ENCODE data around the gene RNF114. TPM values are rescaled to one million over a fixed set of nuclear protein-coding genes. Genes with fewer than 3 reads are reported as not detected.
A peak's percentile ranks its signal among the peaks of the same experiment; 100 is the strongest.

Gene RNF114
- total RNA-seq, 1 experiment from 2014 or later = 90.0 TPM

DNA sequence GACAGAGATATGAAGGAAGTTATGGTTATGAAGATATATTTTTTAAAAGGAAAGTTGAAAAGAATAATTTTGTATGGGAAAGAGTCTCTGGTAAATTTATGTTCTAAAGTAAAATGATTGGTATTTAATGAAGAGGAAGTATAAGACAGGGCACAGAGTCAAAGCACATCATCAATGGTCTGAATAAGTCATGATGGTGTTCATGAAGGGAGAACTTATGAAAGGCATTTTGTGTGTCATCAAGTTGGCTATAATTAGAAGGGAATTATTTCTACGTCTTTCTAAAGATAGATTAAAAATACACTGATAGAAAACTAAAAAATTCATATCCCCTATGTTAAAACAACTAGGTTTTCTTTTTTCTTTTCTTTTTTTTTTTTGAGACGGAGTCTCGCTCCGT, 25.2 kb downstream of the RNF114 start:
- Histone ChIP-seq H3K4me3 (ENCODE audit: low read depth, low read length, poor library complexity, severe bottlenecking) (no peak overlapping the region), H3K9me3 (ENCODE audit: low read depth, low read length, poor library complexity, severe bottlenecking) (no peaks in the 10 kb centered on the region), H3K36me3 (ENCODE audit: insufficient read depth, low read length, poor library complexity, severe bottlenecking) (no peaks in the 10 kb centered on the region), H3K27ac (ENCODE audit: low read depth, low read length, poor library complexity, severe bottlenecking) (no peak overlapping the region), H3K4me1 (ENCODE audit: insufficient read depth, low read length, poor library complexity, severe bottlenecking) (no peaks in the 10 kb centered on the region), H3K27me3 (replicated peaks; ENCODE audit: insufficient read depth, low read depth, low read length, poor library complexity) (no peaks in the 10 kb centered on the region)
- intact Hi-C loops (cut with micrococcal nuclease; ENCODE audit: unreplicated experiment) = no loop called here
- ChIA-PET CTCF (no interaction called here), POLR2A (ENCODE audit: low non-redundant PET) (no interaction called here)
- no TSS peak for BruUV-seq (replicated peaks)
- TF ChIP-seq, protein P1, sequence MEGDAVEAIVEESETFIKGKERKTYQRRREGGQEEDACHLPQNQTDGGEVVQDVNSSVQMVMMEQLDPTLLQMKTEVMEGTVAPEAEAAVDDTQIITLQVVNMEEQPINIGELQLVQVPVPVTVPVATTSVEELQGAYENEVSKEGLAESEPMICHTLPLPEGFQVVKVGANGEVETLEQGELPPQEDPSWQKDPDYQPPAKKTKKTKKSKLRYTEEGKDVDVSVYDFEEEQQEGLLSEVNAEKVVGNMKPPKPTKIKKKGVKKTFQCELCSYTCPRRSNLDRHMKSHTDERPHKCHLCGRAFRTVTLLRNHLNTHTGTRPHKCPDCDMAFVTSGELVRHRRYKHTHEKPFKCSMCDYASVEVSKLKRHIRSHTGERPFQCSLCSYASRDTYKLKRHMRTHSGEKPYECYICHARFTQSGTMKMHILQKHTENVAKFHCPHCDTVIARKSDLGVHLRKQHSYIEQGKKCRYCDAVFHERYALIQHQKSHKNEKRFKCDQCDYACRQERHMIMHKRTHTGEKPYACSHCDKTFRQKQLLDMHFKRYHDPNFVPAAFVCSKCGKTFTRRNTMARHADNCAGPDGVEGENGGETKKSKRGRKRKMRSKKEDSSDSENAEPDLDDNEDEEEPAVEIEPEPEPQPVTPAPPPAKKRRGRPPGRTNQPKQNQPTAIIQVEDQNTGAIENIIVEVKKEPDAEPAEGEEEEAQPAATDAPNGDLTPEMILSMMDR (conservative IDR thresholded peaks at IDR 0.05; ENCODE audit: low read depth, low read length) = no peak
- no peak for TF ChIP-seq EZH2 (IDR thresholded peaks at IDR 0.05; ENCODE audit: borderline replicate concordance, low read depth, low read length, poor library complexity, severe bottlenecking)
- no peak for DNase-seq (ENCODE audit: low spot score)

DNA sequence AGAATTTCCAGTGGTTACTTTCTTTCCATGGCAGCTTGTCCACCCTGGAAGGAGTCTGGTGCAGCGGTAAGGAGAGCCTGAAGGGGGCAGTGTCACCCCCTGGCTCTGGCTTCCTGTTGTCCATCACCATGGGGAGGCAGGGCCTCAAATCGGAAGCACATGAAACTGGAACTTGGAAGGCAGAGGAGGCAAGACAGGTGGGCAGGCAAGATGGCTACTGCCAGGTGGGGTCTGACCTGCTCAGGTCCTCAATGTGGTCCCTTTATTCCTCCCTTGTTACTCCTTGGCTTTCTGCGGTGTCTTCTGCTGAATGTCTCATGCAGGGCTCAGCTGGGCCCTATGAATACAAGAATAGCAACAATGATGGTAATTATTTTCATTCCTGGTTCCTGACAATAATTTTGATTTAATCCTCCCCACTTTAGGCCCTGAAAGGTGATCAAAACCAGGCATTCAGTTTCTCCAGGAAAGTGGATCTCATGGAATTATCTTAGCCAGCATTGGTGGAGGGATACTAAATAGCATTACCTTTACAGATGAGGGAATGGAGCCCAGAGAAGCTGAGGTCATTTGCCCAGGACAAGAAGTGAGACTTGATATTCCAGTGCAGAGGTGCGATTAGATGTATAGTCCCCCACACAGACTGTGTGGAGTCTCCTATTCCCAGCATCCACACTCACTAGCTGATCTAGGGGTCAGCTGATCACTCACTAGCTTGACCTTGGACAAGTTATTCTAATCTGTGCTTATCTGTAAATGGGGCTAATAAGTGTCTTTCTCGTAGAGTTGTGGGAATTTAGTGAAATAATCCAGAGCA, 29.0 kb downstream of the RNF114 start:
- ChIA-PET CTCF (interaction anchor here (0.6 to 1.3 kb wide), 4 partner anchors 12 to 106 kb away, joined by 3 to 6 read pairs (median 3); no protein-coding TSS in a partner anchor), POLR2A (ENCODE audit: low non-redundant PET) (no interaction called here)
- Histone ChIP-seq H3K9me3 (ENCODE audit: low read depth, low read length, poor library complexity, severe bottlenecking) (no peaks in the 10 kb centered on the region), H3K4me1 (ENCODE audit: insufficient read depth, low read length, poor library complexity, severe bottlenecking) (no peaks in the 10 kb centered on the region), H3K4me3 (ENCODE audit: low read depth, low read length, poor library complexity, severe bottlenecking) (no peak overlapping the region), H3K27ac (ENCODE audit: low read depth, low read length, poor library complexity, severe bottlenecking) (no peak overlapping the region), H3K27me3 (replicated peaks; ENCODE audit: insufficient read depth, low read depth, low read length, poor library complexity) (no peaks in the 10 kb centered on the region), H3K36me3 (ENCODE audit: insufficient read depth, low read length, poor library complexity, severe bottlenecking) (no peaks in the 10 kb centered on the region)
- TF ChIP-seq, protein P1 (conservative IDR thresholded peaks at IDR 0.05; ENCODE audit: low read depth, low read length) = peak; percentile 81
- no peak for TF ChIP-seq EZH2 (IDR thresholded peaks at IDR 0.05; ENCODE audit: borderline replicate concordance, low read depth, low read length, poor library complexity, severe bottlenecking)
- DNase-seq (ENCODE audit: low spot score) = peak; percentile 58
- BruUV-seq (replicated peaks) = no TSS peak
- intact Hi-C loops (cut with micrococcal nuclease; ENCODE audit: unreplicated experiment) = no loop called here

DNA sequence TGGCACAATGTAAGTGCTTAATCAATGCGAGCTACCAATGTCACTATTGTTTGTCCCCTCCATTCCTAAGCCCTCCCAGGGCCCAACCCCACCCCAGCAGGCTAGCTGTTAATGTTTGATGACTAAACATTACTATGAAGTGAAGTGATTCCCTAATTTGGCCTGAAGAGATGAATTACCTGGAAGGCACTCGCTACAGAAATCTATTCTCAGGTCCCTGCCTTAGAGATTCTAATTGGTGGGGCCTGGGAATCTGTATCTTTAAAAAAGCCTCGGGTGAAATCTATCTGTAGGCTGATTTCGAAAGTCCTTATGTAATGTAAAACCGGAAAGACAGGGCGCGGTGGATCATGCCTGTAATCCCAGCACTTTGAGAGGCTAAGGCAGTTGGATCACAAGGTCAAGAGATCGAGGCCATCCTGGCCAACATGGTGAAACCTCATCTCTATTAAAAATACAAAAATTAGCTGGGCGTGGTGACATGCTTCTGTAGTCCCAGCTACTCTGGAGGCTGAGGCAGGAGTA, 29.6 kb downstream of the RNF114 start:
- intact Hi-C loops (cut with micrococcal nuclease; ENCODE audit: unreplicated experiment) = no loop called here
- no peaks in the 10 kb centered on the region for H3K9me3 ChIP-seq (ENCODE audit: low read depth, low read length, poor library complexity, severe bottlenecking)
- H3K27me3 ChIP-seq (replicated peaks; ENCODE audit: insufficient read depth, low read depth, low read length, poor library complexity) = no peaks in the 10 kb centered on the region
- H3K4me1 ChIP-seq (ENCODE audit: insufficient read depth, low read length, poor library complexity, severe bottlenecking) = no peaks in the 10 kb centered on the region
- TF ChIP-seq, protein P1 (conservative IDR thresholded peaks at IDR 0.05; ENCODE audit: low read depth, low read length) = no peak
- no peak for TF ChIP-seq EZH2 (IDR thresholded peaks at IDR 0.05; ENCODE audit: borderline replicate concordance, low read depth, low read length, poor library complexity, severe bottlenecking)
- no peak for DNase-seq (ENCODE audit: low spot score)
- no peak overlapping the region for H3K4me3 ChIP-seq (ENCODE audit: low read depth, low read length, poor library complexity, severe bottlenecking)
- H3K36me3 ChIP-seq (ENCODE audit: insufficient read depth, low read length, poor library complexity, severe bottlenecking) = no peaks in the 10 kb centered on the region
- POLR2A ChIA-PET (ENCODE audit: low non-redundant PET) = no interaction called here
- no TSS peak for BruUV-seq (replicated peaks)
- CTCF ChIA-PET = interaction anchor here (0.8 to 1.3 kb wide), 2 partner anchors 50 to 106 kb away, joined by 3 to 6 read pairs; no protein-coding TSS in a partner anchor
- H3K27ac ChIP-seq (ENCODE audit: low read depth, low read length, poor library complexity, severe bottlenecking) = no peak overlapping the region
